ENCODE measurements around the gene DNAH7. TPM values are rescaled to one million over a fixed set of nuclear protein-coding genes. Genes with fewer than 3 reads are reported as not detected.

DNAH7 gene
- total and polyA plus RNA-seq, 2 of the 4 experiments (the other 2 are of a cell fraction): 0.22 to 0.36 TPM

- no peaks in the 10 kb centered on the region for H4K20me1 ChIP-seq (ENCODE audit: insufficient read depth, low read length)
- H3K36me3 ChIP-seq (ENCODE audit: control insufficient read depth, insufficient read depth, low read length): no peaks in the 10 kb centered on the region
- H4K91ac ChIP-seq (ENCODE audit: insufficient read depth, low read depth, low read length): no peak overlapping the region
- no peak overlapping the region for H2AK5ac ChIP-seq (ENCODE audit: low read depth, low read length)
- H3K4me2 ChIP-seq (ENCODE audit: low read depth, low read length): no peak overlapping the region
- in situ Hi-C loops (cut with MboI; ENCODE audit: low sequenced_read_pairs): no loop called here
- H2BK5ac ChIP-seq (ENCODE audit: low read depth, low read length, poor library complexity, severe bottlenecking): no peak overlapping the region
- H3K18ac ChIP-seq (ENCODE audit: low read depth, low read length): no peak overlapping the region
- no CpG with 5 or more reads among the region's 1 CpG for WGBS, 2 experiments (ENCODE audit: extremely low coverage in 2 of 2, insufficient read length in 1 of 2)
- H3K27me3 ChIP-seq (ENCODE audit: control insufficient read depth, insufficient read depth, low read length): no peaks in the 10 kb centered on the region
- H3K4me3 ChIP-seq (ENCODE audit: insufficient read depth, low read depth, low read length): no peak overlapping the region
- no peak overlapping the region for H3K9ac ChIP-seq (ENCODE audit: low read depth, low read length)
- no peak overlapping the region for H3K27ac ChIP-seq (ENCODE audit: insufficient read depth, low read length)
- H3K4me1 ChIP-seq (ENCODE audit: control insufficient read depth, insufficient read depth, low read length): peaks cover 2% of the 10 kb centered on the region; the same call in 1 of the 2 replicates
- TF ChIP-seq CTCF (conservative IDR thresholded peaks at IDR 0.05; ENCODE audit: low read depth, low read length): no peak
- TF ChIP-seq BHLHE40 (IDR thresholded peaks at IDR 0.05; ENCODE audit: low read depth, low read length): no peak
- TF ChIP-seq CEBPB (IDR thresholded peaks at IDR 0.05; ENCODE audit: low read depth, low read length): no peak
- TF ChIP-seq POLR2A (IDR thresholded peaks at IDR 0.05; ENCODE audit: low read depth, low read length): no peak
- TF ChIP-seq RFX5 (IDR thresholded peaks at IDR 0.05; ENCODE audit: low read depth, low read length): no peak
- no peak for TF ChIP-seq CHD1 (IDR thresholded peaks at IDR 0.05; ENCODE audit: low read depth, low read length)
- TF ChIP-seq NFE2L2 (IDR thresholded peaks at IDR 0.05; ENCODE audit: low read depth, low read length): no peak
- TF ChIP-seq, protein P1, sequence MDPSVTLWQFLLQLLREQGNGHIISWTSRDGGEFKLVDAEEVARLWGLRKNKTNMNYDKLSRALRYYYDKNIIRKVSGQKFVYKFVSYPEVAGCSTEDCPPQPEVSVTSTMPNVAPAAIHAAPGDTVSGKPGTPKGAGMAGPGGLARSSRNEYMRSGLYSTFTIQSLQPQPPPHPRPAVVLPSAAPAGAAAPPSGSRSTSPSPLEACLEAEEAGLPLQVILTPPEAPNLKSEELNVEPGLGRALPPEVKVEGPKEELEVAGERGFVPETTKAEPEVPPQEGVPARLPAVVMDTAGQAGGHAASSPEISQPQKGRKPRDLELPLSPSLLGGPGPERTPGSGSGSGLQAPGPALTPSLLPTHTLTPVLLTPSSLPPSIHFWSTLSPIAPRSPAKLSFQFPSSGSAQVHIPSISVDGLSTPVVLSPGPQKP (IDR thresholded peaks at IDR 0.05; ENCODE audit: borderline replicate concordance, low read depth, low read length): no peak
- no peak for TF ChIP-seq FOS (IDR thresholded peaks at IDR 0.05; ENCODE audit: low read depth, low read length)
- no peak for TF ChIP-seq SMC3 (IDR thresholded peaks at IDR 0.05; ENCODE audit: low read depth, low read length)
- TF ChIP-seq MAZ (IDR thresholded peaks at IDR 0.05; ENCODE audit: borderline replicate concordance, low read depth, low read length): no peak
- TF ChIP-seq MXI1 (IDR thresholded peaks at IDR 0.05; ENCODE audit: borderline replicate concordance, low read depth, low read length): no peak
- TF ChIP-seq RAD21 (IDR thresholded peaks at IDR 0.05; ENCODE audit: low read length): no peak
- no peak overlapping the region for H4K5ac ChIP-seq (ENCODE audit: low read depth, low read length)
- H2AK9ac ChIP-seq (replicated peaks; ENCODE audit: low read depth, low read length, poor library complexity): no peak overlapping the region
- no peak overlapping the region for H3K4ac ChIP-seq (ENCODE audit: low read depth, low read length)
- H3K79me1 ChIP-seq (ENCODE audit: low read depth in 1 of 2, low read length in 2 of 2): no peaks in the 10 kb centered on the region
- BruUV-seq (replicated peaks): no TSS peak
- dilution Hi-C loops (cut with HindIII; ENCODE audit: low sequenced_read_pairs, unreplicated experiment): no loop called here
- no peak overlapping the region for H3K56ac ChIP-seq (ENCODE audit: extremely low read depth, insufficient read depth, low read length)
- H2BK15ac ChIP-seq (ENCODE audit: low read depth, low read length): no peak overlapping the region
- ATAC-seq (ENCODE audit: low read depth): no peak
- no peak overlapping the region for H4K8ac ChIP-seq (ENCODE audit: low read depth in 2 of 2, low read length in 2 of 2)
- H3K14ac ChIP-seq (replicated peaks; ENCODE audit: low read depth, low read length): no peak overlapping the region
- no peak for DNase-seq
- ChIA-PET CTCF (no interaction called here), POLR2A (ENCODE audit: unreplicated experiment) (no interaction called here)
- no peaks in the 10 kb centered on the region for H3K9me3 ChIP-seq (ENCODE audit: control insufficient read depth, insufficient read depth, low read length)
- H3K23ac ChIP-seq (ENCODE audit: low read depth, low read length): no peak overlapping the region
- H2BK20ac ChIP-seq (ENCODE audit: low read depth, low read length): no peak overlapping the region
- H2BK120ac ChIP-seq (ENCODE audit: low read depth, low read length): no peak overlapping the region
- no peak overlapping the region for H2AFZ ChIP-seq (replicated peaks; ENCODE audit: low read length, poor library complexity)
- H3K9me1 ChIP-seq (ENCODE audit: insufficient read depth, low read length): no peaks in the 10 kb centered on the region
- intact Hi-C loops (cut with micrococcal nuclease): no loop called here
Measured at GRCh38 chr2:195834836-195835235, 233.8 kb downstream of the DNAH7 start.

Measured in IMR-90 (cell line).